Measurements from ENCODE around the gene PDIK1L.
"Not testable (repeated sequence)": the region's sequence is repeated elsewhere in the genome, so short reads cannot be mapped to it uniquely, and the experiment has no call there.

Gene PDIK1L

DNA sequence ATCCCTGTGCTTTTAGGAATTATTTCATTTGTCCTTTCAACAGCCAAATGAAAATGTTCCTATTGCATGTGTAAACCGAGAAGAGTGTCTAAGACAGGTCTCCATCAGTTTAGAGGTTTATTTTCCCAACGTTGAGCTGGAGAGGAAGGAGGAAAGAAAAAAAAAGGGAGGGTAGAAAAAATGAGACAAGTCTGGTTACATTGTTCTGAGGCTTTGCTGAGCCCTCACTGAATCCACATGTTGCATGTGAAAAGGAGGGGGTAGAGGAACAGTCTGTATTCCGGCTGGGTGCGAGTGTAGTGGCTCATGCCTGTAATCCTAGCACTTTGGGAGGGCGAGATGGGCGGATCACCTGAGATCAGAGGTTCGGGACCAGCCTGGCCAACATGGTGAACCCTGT lies 19.2 kb upstream of the PDIK1L start:
- no peak for DNase-seq

GRCh38 chr1:26093569-26093968 lies 18.1 kb upstream of the PDIK1L start:
- not testable (repeated sequence) for DNase-seq

- no peak for DNase-seq
Observed at GRCh38 chr1:26094076-26094669, 17.5 kb upstream of the PDIK1L start.

DNA sequence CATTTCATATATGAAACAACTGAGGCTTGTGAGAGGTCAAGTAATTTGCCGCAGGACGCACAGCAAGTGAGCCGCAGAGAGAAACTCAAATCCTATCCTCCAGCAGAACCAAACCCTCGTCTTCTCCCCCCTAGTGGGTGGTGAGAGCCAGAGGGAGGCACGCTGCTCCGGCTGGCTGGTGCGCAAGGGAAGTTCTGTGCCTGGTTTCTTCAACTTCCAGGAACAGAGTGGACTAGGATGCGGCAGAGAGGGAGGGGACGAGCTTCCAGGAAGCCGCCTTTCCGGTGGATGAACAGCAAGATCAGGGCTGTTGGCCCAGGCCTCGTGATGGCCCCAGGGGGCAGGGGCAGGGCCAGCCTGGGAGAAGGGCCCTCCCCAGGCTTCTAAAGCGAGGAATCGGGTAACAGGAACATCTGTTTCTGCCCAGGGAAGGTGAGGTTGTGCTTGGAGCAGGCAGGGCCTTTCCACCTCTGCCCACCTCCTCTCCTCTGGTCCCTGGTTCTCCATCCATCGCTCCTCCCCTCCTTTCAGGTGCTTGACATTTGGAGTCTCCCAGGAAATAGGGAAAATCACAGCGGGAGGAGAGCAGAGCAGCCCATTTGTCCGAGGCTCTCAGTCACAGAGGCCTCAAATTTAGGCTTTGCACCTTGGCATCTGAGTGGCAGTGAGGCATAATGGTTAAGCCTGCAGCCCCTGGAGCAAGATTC lies 16.8 kb upstream of the PDIK1L start:
- peak; percentile 13 for DNase-seq

GRCh38 chr1:26096471-26096870 lies 15.2 kb upstream of the PDIK1L start:
- no peak for DNase-seq

DNA sequence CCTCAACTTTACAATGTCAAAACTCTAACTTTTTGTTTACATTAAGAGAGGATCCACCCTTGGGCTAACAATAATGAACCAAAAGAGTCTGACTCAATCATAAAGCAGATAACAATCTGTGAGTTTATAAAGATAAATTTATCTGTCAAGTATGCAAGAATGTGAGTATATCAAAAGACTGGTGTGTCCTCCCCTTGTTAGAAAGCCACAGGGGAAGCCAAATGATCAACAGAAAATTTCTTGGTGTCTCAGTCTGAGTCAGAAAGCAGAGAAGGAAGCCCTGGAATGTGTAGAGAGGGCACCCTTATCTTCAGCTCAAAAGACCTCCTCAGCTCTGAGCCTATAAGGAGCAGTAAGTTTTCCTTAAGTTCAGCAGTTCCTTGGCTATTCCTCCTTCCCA lies 13.9 kb upstream of the PDIK1L start:
- DNase-seq, result no peak

GRCh38 chr1:26098602-26099001 lies 13.0 kb upstream of the PDIK1L start:
- DNase-seq, result no peak

GRCh38 chr1:26099780-26100179 lies 11.8 kb upstream of the PDIK1L start:
- DNase-seq, result no peak

DNA sequence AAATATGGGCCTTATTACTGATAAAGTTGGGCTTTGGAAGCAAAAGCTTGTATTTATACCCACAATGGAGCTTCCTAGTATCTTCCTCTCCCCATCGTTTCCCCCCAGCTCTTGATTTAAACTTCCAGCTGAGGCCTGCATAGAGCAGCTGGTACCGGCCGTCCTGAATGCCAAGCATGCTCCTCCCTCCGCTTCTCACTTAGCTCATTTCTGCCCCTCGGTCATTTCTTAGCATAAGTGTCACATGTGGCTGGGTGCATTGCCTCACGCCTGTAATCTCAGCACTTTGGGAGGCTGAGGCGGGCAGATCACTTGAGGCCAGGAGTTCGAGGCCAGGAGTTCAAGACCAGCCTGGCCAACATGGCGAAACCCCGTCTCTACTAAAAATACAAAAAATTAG lies 11.4 kb upstream of the PDIK1L start:
- not testable (repeated sequence) for DNase-seq

DNA sequence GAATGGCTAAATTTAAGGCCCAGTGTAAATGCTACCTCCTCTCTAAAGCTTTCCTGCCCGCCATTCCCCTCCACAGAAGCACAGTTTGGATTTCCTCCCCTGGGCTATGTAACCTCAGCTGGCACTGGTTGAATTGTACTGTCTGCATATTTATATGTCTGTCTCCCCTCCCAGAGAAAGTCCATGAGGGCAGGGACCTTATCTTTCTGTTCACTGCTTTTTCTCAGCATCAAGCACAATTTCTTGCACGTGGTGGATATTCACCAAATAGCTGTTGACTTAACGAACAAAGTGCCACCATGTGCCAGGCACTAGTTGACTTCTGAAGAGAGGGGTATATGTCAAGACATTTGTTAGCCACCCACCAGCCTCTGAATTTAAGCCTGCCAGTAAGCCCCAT lies 9.5 kb upstream of the PDIK1L start:
- DNase-seq, result no peak

DNA sequence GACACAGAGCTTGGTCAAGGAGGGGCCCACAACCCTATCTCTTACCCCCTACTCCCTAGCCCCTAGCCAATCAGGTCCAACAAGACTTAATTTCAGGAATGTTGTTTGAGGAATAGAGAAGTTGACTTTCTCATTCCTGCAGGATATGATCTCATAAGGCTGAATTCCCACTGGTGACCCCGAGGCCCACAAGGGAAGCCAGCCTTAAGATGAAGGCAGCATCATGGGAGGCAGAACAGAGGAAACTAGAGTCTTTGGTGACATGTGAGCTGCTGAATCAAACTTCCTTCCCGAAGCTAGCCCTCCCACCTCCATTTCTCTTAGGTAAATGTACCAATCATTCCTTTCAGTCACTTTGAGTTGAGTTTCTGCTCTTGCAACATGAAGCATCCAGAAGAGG lies 9.1 kb upstream of the PDIK1L start:
- no peak for DNase-seq

DNA sequence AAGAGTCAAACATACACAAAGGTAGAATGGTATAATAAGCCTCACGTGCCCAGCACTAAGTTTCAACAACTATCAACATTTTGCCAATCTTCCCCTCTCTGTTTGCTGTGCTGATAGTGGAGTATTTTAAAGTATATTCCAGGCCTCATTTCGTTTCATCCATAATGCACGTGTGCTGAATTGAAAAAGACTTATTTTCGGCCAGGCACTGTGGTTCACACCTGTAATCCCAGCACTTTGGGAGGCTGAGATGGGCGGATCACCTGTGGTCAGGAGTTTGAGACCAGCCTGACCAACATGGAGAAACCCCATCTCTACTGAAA lies 6.4 kb upstream of the PDIK1L start:
- DNase-seq, result not testable (repeated sequence)

DNA sequence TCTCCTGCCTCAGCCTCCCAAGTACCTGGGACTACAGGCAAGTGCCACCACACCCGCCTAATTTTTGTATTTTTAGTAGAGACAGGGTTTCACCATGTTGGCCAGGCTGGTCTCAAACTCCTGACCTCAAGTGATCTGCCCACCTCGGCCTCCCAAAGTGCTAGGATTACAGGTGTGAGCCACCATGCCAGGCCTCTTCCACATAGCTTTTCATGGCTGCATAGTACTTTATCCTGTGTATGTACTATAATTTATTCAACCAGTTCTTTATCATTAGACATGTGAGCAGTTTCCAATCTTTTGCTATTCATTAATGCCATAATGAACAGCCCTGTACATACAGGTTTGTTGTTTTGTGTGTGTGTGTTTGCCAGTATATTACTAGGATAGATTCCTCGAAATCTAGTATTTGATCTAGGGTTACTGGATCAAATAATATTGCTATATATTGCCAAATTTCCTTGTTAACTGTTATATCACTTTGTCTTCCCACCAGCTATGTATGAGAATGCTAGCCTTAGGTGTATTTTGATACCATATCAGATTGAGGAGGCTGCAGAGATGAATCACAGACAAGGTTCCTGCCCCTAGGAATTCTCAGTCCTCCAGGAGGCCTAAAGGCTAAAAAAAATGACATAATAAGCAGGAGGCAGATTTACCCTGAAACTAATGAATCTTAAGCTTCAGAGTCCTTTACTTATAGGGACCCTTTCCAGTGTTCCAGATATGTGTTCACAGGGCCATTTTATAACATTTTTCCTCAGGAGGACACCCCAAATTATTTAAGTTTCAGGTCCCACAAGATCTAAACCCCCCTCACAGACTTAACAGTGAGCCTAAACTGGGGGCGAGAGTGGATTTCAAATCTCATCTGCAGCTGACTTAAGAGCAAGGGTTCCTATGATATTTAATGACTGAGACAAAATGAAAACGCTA lies 2.1 kb upstream of the PDIK1L start:
- no peak for DNase-seq

DNA sequence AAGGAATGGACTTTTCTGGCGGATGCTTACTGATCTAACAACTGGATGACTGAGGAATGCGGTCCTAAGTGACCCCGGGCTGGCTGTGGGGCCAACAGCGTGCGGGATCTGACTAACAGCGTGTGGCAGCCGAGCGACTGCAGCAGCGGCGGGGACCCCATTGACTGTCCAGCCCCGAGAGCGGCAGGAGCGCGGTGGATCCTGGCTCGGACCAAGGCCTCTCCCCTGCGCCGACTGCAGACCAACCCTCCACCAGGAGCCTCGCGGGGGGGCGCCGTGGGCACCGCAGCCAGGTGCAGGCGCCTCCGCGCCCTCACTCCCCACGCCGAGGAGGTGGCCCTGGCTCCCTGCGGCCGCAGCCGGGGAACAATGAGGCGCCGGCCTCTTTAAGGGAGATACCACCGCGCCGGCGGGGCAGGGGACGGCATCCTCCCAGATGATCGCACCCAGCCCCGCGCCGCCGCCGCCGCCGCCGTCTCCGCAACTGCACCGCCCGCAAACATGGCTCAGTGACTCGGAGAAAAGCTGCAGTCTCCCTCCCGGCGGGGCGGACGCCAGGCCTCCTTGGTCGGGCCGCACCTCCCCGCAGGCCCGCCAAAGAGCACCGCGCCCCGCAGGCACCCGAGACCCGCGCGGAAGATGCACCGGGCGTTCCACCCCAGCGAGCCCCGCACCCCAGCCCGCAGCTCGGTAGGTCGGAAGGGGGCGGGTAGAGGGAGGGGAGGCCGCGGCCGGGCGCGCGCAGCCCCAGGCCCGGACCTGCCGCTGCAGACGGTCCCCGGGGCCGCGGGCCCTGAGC lies 694 bp upstream of the PDIK1L start:
- DNase-seq, result peak; percentile 69

DNA sequence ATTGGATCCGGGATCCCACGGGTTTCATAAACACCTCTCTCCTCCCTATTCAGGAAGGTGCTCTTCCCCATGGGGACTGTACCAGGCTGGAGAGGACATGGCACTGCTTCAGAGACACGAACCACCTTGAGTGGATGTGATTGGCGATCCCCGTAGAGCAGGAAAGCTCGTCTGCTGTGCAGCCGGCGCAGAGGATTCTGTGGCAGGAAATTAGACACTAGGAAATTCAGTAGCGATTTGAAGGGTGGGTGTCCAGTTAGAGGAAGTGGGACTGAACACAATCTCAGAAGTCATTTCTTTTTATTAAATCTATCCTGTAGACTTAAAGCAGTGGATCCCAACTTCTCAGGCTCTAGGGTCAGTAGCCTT lies 767 bp downstream of the PDIK1L start:
- DNase-seq, result peak; percentile 75

- DNase-seq, result no peak
Observed at GRCh38 chr1:26114165-26114927, 2.7 kb downstream of the PDIK1L start.

DNA sequence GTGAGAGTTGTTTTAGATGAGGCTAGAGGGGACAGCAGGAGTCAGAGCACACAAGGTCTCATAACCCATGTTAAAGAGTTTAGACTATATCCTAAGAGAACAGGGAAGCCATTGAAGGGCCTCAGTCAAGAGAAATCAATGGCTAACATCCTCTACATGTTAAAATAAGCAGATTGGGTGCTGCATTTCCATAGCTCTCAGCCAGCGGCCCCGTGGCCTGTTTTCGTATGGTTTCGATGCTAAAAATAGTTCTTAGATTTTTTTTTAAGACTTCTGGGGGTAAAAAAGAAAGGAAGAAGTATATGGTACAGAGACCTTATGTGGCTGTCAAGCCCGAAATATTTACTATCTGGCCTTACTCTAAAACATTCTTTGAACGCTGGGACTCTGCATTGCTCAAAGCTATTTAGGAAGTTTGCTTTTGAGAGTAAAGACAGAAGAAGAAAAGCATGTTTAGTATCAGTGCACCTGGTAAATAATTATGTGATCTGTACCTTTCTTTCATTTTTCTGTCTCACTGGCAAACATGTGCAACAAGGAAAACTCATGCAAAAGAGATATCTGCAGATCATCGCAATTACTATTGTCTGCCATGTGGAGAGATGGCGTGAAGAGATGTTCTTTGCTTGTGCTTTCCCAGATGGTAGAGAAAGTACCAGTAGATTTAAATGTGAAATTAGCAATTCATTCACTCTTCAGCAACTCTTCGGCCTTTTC lies 8.4 kb downstream of the PDIK1L start:
- no peak for DNase-seq

DNA sequence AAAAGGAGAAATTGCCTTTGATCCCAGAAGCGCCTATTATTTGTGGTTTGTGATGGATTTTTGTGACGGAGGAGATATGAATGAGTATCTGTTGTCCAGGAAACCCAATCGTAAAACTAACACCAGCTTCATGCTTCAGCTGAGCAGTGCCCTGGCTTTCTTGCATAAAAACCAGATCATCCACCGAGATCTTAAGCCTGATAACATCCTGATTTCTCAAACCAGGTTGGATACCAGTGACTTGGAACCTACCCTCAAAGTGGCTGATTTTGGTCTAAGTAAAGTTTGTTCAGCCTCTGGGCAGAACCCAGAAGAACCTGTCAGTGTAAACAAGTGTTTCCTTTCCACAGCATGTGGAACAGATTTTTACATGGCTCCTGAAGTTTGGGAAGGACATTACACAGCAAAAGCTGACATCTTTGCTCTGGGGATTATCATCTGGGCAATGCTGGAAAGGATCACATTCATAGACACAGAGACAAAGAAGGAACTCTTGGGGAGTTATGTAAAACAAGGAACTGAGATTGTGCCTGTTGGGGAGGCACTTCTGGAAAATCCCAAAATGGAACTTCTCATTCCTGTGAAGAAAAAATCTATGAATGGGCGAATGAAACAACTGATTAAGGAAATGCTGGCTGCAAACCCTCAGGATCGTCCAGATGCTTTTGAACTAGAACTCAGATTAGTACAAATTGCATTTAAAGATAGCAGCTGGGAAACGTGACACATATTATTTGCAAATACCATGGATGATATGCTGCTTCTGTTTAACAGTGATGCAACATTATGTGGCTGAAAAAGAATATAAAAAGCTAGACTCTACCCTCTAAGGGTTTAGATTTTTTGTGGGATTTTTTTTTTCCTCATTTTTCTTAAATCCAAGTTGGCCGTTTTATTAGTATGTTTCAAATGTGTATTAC lies 10.5 kb downstream of the PDIK1L start:
- no peak for DNase-seq

DNA sequence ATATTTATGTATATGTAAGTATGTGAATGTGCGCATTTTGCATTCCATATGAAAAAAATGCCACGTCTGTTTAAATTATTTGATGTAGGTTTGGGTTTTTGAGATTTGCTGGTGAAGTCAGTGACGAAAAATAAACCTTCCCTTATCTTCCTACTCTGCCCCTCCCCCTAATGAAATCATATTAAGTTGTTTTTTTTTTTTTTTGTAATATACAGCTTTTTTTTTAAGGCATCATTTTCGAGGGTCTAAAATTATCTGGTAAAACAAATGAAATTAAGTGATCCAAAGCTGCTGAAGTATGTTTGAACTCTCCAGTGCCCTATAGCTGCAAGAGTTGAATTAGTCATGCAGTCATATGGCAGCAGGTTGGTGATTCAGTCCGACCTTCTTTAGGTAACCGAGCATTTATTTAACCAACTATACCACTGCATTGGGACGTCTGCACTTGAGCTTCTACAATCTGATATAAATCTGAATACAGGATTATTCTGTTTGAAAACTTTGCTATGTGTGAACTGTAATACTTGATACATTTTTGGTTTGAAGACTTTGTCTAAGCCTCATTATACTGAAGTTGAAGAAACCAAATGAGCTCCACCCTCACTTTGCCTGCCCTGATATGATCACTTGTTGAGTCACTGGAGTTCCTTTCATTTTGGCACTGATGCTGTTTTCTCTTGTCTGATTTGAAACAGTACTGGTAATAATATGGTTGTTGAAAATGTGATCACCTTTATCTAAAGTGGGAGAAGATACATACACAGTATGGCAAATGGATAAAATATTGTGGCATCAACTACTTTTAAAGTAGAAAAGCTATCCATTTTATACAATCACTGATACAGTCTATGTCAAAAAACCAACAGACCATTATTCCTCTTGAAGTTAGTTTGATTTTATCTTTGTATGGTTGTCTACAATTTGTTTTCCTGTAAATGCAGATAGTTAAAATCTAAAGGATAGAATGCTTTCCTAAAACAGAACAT lies 11.7 kb downstream of the PDIK1L start:
- no peak for DNase-seq
